SK-N-SH (cell line): ENCODE data around the gene DHRSX. TPM values are rescaled to one million over a fixed set of nuclear protein-coding genes. Genes with fewer than 3 reads are reported as not detected.

Experiments used
- CTCF ChIA-PET: fragments of 300-600, 350-600 bp; formaldehyde crosslinking; extraction: SDS; loops from one replicate; lab custom pipeline; 2021; lab: Yijun Ruan, JAX
- POLR2A ChIA-PET: fragments of 350-600 bp; sonication (Branson Sonifier 250); formaldehyde crosslinking; extraction: SDS; loops from one replicate; lab custom pipeline; 2020; ENCODE audit warnings: antibody characterized with exemption, inconsistent platforms; lab: Yijun Ruan, JAX
- DNase-seq: peaks from one replicate; pipeline ENCODE4 v3.0.0; 2012
- H2AFZ ChIP-seq: fragments of 200-600 bp; sonication (generic); 2 replicates; pipeline ENCODE4 v1.8.1; 2016; ENCODE audit warnings: antibody characterized with exemption, mild to moderate bottlenecking, low read depth
- H3F3A ChIP-seq: fragments of 200-600 bp; sonication (generic); replicated peaks from 2 replicates; pipeline ENCODE3; 2016; ENCODE audit warnings: antibody characterized with exemption, mild to moderate bottlenecking; ENCODE audit not compliant: insufficient read depth
- H3K27ac ChIP-seq, 2 experiments: fragments of 200-500 bp in 1 of 2; fragments of 200-600 bp in 1 of 2; sonication (Bioruptor generic) in 1 of 2; sonication (generic), shearing (Covaris generic) in 1 of 2; 2 replicates each; pipeline versions ENCODE4 v1.5.1 to v1.6.1; 2014 to 2016; ENCODE audit warnings: low read depth in 2 of 2, inconsistent platforms in 1 of 2, low read length in 1 of 2, mild to moderate bottlenecking in 1 of 2, mixed read lengths in 1 of 2
- H3K27me3 ChIP-seq: fragments of 200-600 bp; sonication (generic), shearing (Covaris generic); 2 replicates; pipeline ENCODE4 v1.6.1; 2016; ENCODE audit warnings: mixed run types; ENCODE audit not compliant: insufficient read depth
- H3K36me3 ChIP-seq, 2 experiments: fragments of 200-500 bp in 1 of 2; fragments of 200-600 bp in 1 of 2; sonication (Bioruptor generic) in 1 of 2; sonication (generic) in 1 of 2; replicated peaks in 1 of 2; 2 replicates each; pipeline versions ENCODE3 to v1.5.1; 2014 to 2016; ENCODE audit warnings: low read length in 1 of 2, mild to moderate bottlenecking in 1 of 2; ENCODE audit not compliant: insufficient read depth in 2 of 2, control insufficient read depth in 1 of 2
- H3K4me1 ChIP-seq, 2 experiments: fragments of 200-500 bp in 1 of 2; fragments of 200-600 bp in 1 of 2; sonication (Bioruptor generic) in 1 of 2; sonication (generic), shearing (Covaris generic) in 1 of 2; 2 replicates each; pipeline versions ENCODE4 v1.5.1 to v1.6.1; 2014 to 2016; ENCODE audit warnings: low read depth in 1 of 2, low read length in 1 of 2, mixed run types in 1 of 2; ENCODE audit not compliant: insufficient read depth in 2 of 2, control insufficient read depth in 1 of 2
- H3K4me2 ChIP-seq: fragments of 200-600 bp; sonication (generic), shearing (Covaris generic); 2 replicates; pipeline ENCODE4 v1.6.1; 2017; ENCODE audit warnings: mixed run types
- H3K4me3 ChIP-seq, 2 experiments: fragments of 200-500 bp in 1 of 2; fragments of 200-600 bp in 1 of 2; sonication (Bioruptor generic) in 1 of 2; sonication (generic), shearing (Covaris generic) in 1 of 2; 2 replicates each; pipeline versions ENCODE4 v1.5.1 to v1.8.1; 2014 to 2016; ENCODE audit warnings: low read depth in 2 of 2, inconsistent platforms in 1 of 2, low read length in 1 of 2, mild to moderate bottlenecking in 1 of 2, mixed read lengths in 1 of 2, moderate library complexity in 1 of 2
- H3K79me2 ChIP-seq: fragments of 200-600 bp; sonication (generic); 2 replicates; pipeline ENCODE4 v1.8.1; 2017; ENCODE audit warnings: mild to moderate bottlenecking; ENCODE audit not compliant: insufficient read depth
- H3K9ac ChIP-seq: fragments of 200-600 bp; sonication (generic); 2 replicates; pipeline ENCODE4 v1.6.1; 2017; ENCODE audit warnings: mixed run types
- H3K9me2 ChIP-seq: fragments of 200-600 bp; sonication (generic); 2 replicates; pipeline ENCODE4 v1.6.1; 2017; ENCODE audit warnings: mixed run types
- H3K9me3 ChIP-seq: fragments of 200-600 bp; sonication (generic); 2 replicates; pipeline ENCODE4 v1.6.1; 2017; ENCODE audit warnings: mixed run types, mild to moderate bottlenecking, moderate library complexity
- H4K20me1 ChIP-seq: fragments of 200-600 bp; sonication (generic); 2 replicates; pipeline ENCODE4 v1.6.1; 2017; ENCODE audit warnings: mild to moderate bottlenecking, mixed run types; ENCODE audit not compliant: insufficient read depth
- CTCF ChIP-seq: fragments of 200-600 bp; sonication (generic); IDR thresholded peaks from 2 replicates; pipeline ENCODE4 v1.6.1; 2017; ENCODE audit warnings: antibody characterized with exemption, mild to moderate bottlenecking, moderate library complexity
- ELF1 ChIP-seq: IDR thresholded peaks from 2 replicates; pipeline ENCODE4 v1.4.0; 2012
- EP300 ChIP-seq, 2 experiments: IDR thresholded peaks; 2 replicates each; pipeline versions ENCODE4 v1.4.0 to v1.6.1; 2012; ENCODE audit warnings: borderline replicate concordance in 1 of 2, low read depth in 1 of 2, low read length in 1 of 2
- EZH2phosphoT487 ChIP-seq: fragments of 200-600 bp; sonication (generic); IDR thresholded peaks from 2 replicates; pipeline ENCODE4 v1.6.1; 2017; ENCODE audit warnings: low read depth, mixed run types, mild to moderate bottlenecking, antibody characterized with exemption, moderate library complexity, borderline replicate concordance
- GABPA ChIP-seq: IDR thresholded peaks from 2 replicates; pipeline ENCODE4 v1.4.0; 2012; ENCODE audit warnings: low read depth, mild to moderate bottlenecking
- IRF3 ChIP-seq: fragments of 150-350 bp; IDR thresholded peaks from 2 replicates; pipeline ENCODE4 v1.6.1; 2016; ENCODE audit warnings: mild to moderate bottlenecking, low read depth, low read length
- MAX ChIP-seq: IDR thresholded peaks from 2 replicates; pipeline ENCODE4 v1.4.0; 2012; ENCODE audit warnings: low read depth
- MEF2A ChIP-seq: IDR thresholded peaks from 2 replicates; pipeline ENCODE4 v1.4.0; 2012; ENCODE audit warnings: low read depth, borderline replicate concordance
- MXI1 ChIP-seq: IDR thresholded peaks from 2 replicates; pipeline ENCODE4 v1.6.1; 2012; ENCODE audit warnings: mild to moderate bottlenecking, low read depth, low read length, improper control_type of control experiment
- POLR2AphosphoS5 ChIP-seq: IDR thresholded peaks from 2 replicates; pipeline ENCODE4 v1.6.1; 2012; ENCODE audit warnings: low read depth, low read length
- RCOR1 ChIP-seq: fragments of 150-350 bp; IDR thresholded peaks from 2 replicates; pipeline ENCODE4 v1.6.1; 2017; ENCODE audit warnings: antibody characterized with exemption, low read length
- SIN3A ChIP-seq: IDR thresholded peaks from 2 replicates; pipeline ENCODE4 v1.6.1; 2012; ENCODE audit warnings: low read depth, mild to moderate bottlenecking, low read length, moderate library complexity, borderline replicate concordance
- SMC3 ChIP-seq: IDR thresholded peaks from 2 replicates; pipeline ENCODE4 v1.6.1; 2012; ENCODE audit warnings: low read depth, low read length, improper control_type of control experiment
- TCF12 ChIP-seq: IDR thresholded peaks from 2 replicates; pipeline ENCODE4 v1.4.0; 2012
- TEAD4 ChIP-seq: IDR thresholded peaks from 2 replicates; pipeline ENCODE4 v1.4.0; 2012; ENCODE audit warnings: mild to moderate bottlenecking, borderline replicate concordance; ENCODE audit not compliant: insufficient read depth
- USF1 ChIP-seq: IDR thresholded peaks from 2 replicates; pipeline ENCODE4 v1.4.0; 2012; ENCODE audit warnings: low read depth, borderline replicate concordance
- USF2 ChIP-seq: fragments of 150-350 bp; IDR thresholded peaks from 2 replicates; pipeline ENCODE4 v1.6.1; 2017; ENCODE audit warnings: antibody characterized with exemption, low read length, low read depth, borderline replicate concordance
- ZBTB33 ChIP-seq: IDR thresholded peaks from 2 replicates; pipeline ENCODE4 v1.4.0; 2012; ENCODE audit warnings: low read depth, borderline replicate concordance
- WGBS: methylation state at CpG from one replicate; pipeline ENCODE4 v1.1.6; 2017; ENCODE audit warnings: low lambda C conversion rate; 5-methylcytosine and 5-hydroxymethylcytosine counted together
- polyA plus RNA-seq, 3 experiments: library from polyadenylated mRNA; depleted of rRNA; stranded (reverse); fragments of >200 nt; gene quantifications; 2 replicates each; pipeline ENCODE4 v1.2.3, GENCODE V29; 2012

Gene DHRSX
- polyA plus RNA-seq, 1 of the 3 experiments (the other 2 are of a cell fraction), result 34.3 TPM

GRCh38 chrX:2387614-2388239, 113.0 kb downstream of the DHRSX start:
- ChIA-PET POLR2A (no interaction called here), CTCF (no interaction called here)
- H3K4me1 ChIP-seq, result peaks cover 0 to 3% of the 10 kb centered on the region in 2 experiments; a peak in 1 of 4 replicates
- DNase-seq, result no peak
- H3K9me2 ChIP-seq, result no peaks in the 10 kb centered on the region
- 58% methylated on average over 6 of the region's 6 CpGs for WGBS
- H2AFZ ChIP-seq, result no peak overlapping the region
- H3K27ac ChIP-seq, result no peak overlapping the region
- no peak for TF ChIP-seq EZH2phosphoT487
- no peak for TF ChIP-seq ZBTB33
- TF ChIP-seq TCF12, result no peak
- TF ChIP-seq SIN3A, result no peak
- no peak for TF ChIP-seq EP300 (IDR thresholded peaks at IDR 0.05; ENCODE audit: borderline replicate concordance in 1 of 2, low read depth in 1 of 2, low read length in 1 of 2)
- no peak for TF ChIP-seq MXI1
- TF ChIP-seq ELF1, result no peak
- TF ChIP-seq MAX, result no peak
- TF ChIP-seq POLR2AphosphoS5, result no peak
- TF ChIP-seq TEAD4, result no peak
- TF ChIP-seq USF2, result no peak
- TF ChIP-seq SMC3, result no peak
- no peak for TF ChIP-seq IRF3
- no peak for TF ChIP-seq USF1
- TF ChIP-seq CTCF, result no peak
- TF ChIP-seq GABPA, result no peak
- no peak for TF ChIP-seq RCOR1
- TF ChIP-seq MEF2A, result no peak
- no peak overlapping the region for H3K4me2 ChIP-seq
- no peaks in the 10 kb centered on the region for H4K20me1 ChIP-seq
- H3K4me3 ChIP-seq, result no peak overlapping the region
- H3F3A ChIP-seq, result peaks cover 11% of the 10 kb centered on the region
- H3K79me2 ChIP-seq, result peaks cover 4% of the 10 kb centered on the region; the same call in 1 of the 2 replicates
- H3K27me3 ChIP-seq, result no peaks in the 10 kb centered on the region
- peaks cover 0 to 7% of the 10 kb centered on the region in 2 experiments for H3K36me3 ChIP-seq
- H3K9ac ChIP-seq, result no peak overlapping the region
- H3K9me3 ChIP-seq, result no peaks in the 10 kb centered on the region
